PC-3 (cell line): ENCODE results near the gene ARMC3. TPM values are rescaled to one million over a fixed set of nuclear protein-coding genes. Genes with fewer than 3 reads are reported as not detected.

Source experiments
- ATAC-seq: fragments of 200-7000 bp; cut with Tn5 transposase; 2 replicates; pipeline ENCODE4 v1.9.1; 2020; ENCODE audit warnings: mild to moderate bottlenecking, moderate library complexity
- BruUV-seq: library from RNA; stranded (reverse); fragments of 400-500 nt; replicated peaks from 2 replicates; lab custom pipeline; 2021; lab: Mats Ljungman, UMichigan
- CTCF ChIA-PET: fragments of 300-600 bp; sonication (Branson Sonifier 250); formaldehyde crosslinking; loops from one replicate; lab custom pipeline; 2022; ENCODE audit warnings: antibody characterized with exemption; lab: Charles Lee
- POLR2A ChIA-PET: fragments of 300-600 bp; sonication (Branson Sonifier 250); formaldehyde crosslinking; loops from one replicate; lab custom pipeline; 2022; ENCODE audit warnings: antibody characterized with exemption; ENCODE audit not compliant: unreplicated experiment; lab: Charles Lee
- DNase-seq: peaks from one replicate; pipeline ENCODE4 v3.0.0-alpha.2; 2015
- H2AFZ ChIP-seq: fragments of 300-600 bp; sonication (generic); 2 replicates; pipeline ENCODE4 v1.6.0; 2016; ENCODE audit warnings: antibody characterized with exemption, low read length
- H3F3A ChIP-seq: fragments of 300-600 bp; sonication (generic); one replicate; pipeline ENCODE4 v1.6.0; 2017; ENCODE audit warnings: antibody characterized with exemption, low read length, control low read depth, mild to moderate bottlenecking; ENCODE audit not compliant: unreplicated experiment
- H3K27ac ChIP-seq: fragments of 300-600 bp; sonication (generic); 2 replicates; pipeline ENCODE4 v1.5.1; 2016; ENCODE audit warnings: mild to moderate bottlenecking, low read length
- H3K27me3 ChIP-seq: fragments of 300-600 bp; sonication (generic); 2 replicates; pipeline ENCODE4 v1.6.1; 2016; ENCODE audit warnings: low read length, mixed read lengths
- H3K36me3 ChIP-seq: fragments of 300-600 bp; sonication (generic); 2 replicates; pipeline ENCODE4 v1.6.1; 2016; ENCODE audit warnings: low read depth, mixed run types, low read length, mixed read lengths
- H3K4me1 ChIP-seq: fragments of 300-600 bp; sonication (generic); 2 replicates; pipeline ENCODE4 v1.5.1; 2016; ENCODE audit warnings: low read length; ENCODE audit not compliant: insufficient read depth
- H3K4me2 ChIP-seq: fragments of 300-600 bp; sonication (generic); 2 replicates; pipeline ENCODE4 v1.6.0; 2016; ENCODE audit warnings: low read length
- H3K4me3 ChIP-seq: fragments of 300-600 bp; sonication (generic); 2 replicates; pipeline ENCODE4 v1.5.1; 2016; ENCODE audit warnings: mild to moderate bottlenecking, low read length, mixed read lengths
- H3K79me2 ChIP-seq: fragments of 300-600 bp; sonication (generic); 2 replicates; pipeline ENCODE4 v1.6.1; 2017; ENCODE audit warnings: low read length, mixed read lengths
- H3K9ac ChIP-seq: fragments of 300-600 bp; sonication (generic); 2 replicates; pipeline ENCODE4 v1.6.0; 2016; ENCODE audit warnings: mild to moderate bottlenecking, low read length
- H3K9me2 ChIP-seq: fragments of 300-600 bp; sonication (generic); replicated peaks from 2 replicates; pipeline ENCODE4 v1.6.1; 2016; ENCODE audit warnings: mixed run types, low read length, mixed read lengths
- H3K9me3 ChIP-seq: fragments of 300-600 bp; sonication (generic); 2 replicates; pipeline ENCODE4 v1.6.1; 2016; ENCODE audit warnings: low read length, mixed read lengths
- H4K20me1 ChIP-seq: fragments of 300-600 bp; sonication (generic); 2 replicates; pipeline ENCODE4 v1.6.1; 2016; ENCODE audit warnings: low read length, mixed read lengths
- EZH2 ChIP-seq: fragments of 300-600 bp; sonication (generic); IDR thresholded peaks from one replicate; pipeline ENCODE4 v1.6.1; 2017; ENCODE audit warnings: antibody characterized with exemption, mild to moderate bottlenecking, low read length; ENCODE audit not compliant: unreplicated experiment
- EZH2phosphoT487 ChIP-seq: fragments of 300-600 bp; sonication (generic); IDR thresholded peaks from 2 replicates; pipeline ENCODE4 v1.6.1; 2018; ENCODE audit warnings: mild to moderate bottlenecking, antibody characterized with exemption, low read length, borderline replicate concordance
- intact Hi-C: fragments of 100-400 bp; cut with micrococcal nuclease; formaldehyde crosslinking; loops from 2 replicates; pipeline ENCODE4 v1.9.0; 2023
- total RNA-seq: library from RNA; depleted of rRNA; stranded (reverse); fragments of >200 nt; gene quantifications from 2 replicates; pipeline ENCODE4 v1.2.3, GENCODE V29; 2014
- TF ChIP-seq, protein P1 (sequence below): fragments of 300-600 bp; sonication (generic); conservative IDR thresholded peaks from 2 replicates; pipeline ENCODE4 v1.5.1; 2017; ENCODE audit warnings: antibody characterized with exemption, low read depth, mild to moderate bottlenecking, low read length

The ARMC3 gene
- total RNA-seq, 1 experiment from 2014 or later = 0.18 TPM

DNA sequence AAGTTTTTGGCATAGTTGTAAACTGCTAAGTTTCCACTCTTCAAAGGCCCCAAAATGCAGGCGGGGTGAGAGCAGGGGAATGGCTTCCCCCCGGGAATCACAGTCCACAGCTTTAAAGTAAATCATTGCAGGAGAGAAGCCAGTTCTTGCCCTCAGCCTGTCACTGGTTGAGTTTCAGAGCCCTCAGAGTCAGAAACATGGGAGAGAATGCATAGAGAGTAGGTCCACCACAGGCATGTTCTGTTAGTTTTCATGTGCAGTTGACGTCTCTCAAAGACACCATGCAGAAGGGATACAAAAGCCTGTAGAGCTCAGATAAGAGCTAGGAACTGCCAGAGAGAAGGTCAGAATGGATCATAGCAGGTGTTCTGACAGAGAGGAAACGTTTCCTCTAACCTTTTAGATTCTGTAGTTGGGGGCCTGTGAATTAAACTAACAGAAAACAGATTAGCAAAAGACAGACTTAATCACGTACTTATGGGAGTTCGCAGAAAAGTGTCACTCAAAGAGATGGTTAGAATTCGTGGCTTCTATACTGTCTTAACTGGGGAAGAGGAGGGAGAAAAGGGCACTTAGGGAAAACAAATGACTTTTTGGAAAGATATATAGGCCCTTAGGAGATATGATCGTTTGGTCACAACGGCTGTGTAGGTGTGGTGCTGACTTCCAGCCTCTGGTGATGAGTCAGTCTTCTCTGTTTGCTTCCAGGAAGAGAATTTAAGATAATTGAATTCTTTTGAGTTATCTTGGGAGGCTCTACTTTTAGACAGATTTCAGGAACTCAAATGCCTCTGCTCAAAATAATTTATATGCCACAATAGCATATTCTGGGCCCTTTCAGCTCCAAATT, 119.6 kb downstream of the ARMC3 start:
- Histone ChIP-seq H4K20me1 (no peaks in the 10 kb centered on the region), H3K4me1 (peaks cover 24% of the 10 kb centered on the region), H3F3A (no peaks in the 10 kb centered on the region), H3K9me3 (no peaks in the 10 kb centered on the region), H3K27me3 (no peaks in the 10 kb centered on the region), H3K36me3 (no peaks in the 10 kb centered on the region), H3K79me2 (no peaks in the 10 kb centered on the region), H3K27ac (no peak overlapping the region), H2AFZ (0 out of 2 replicates have a peak overlapping the region, but pooled peaks have one; percentile 48), H3K4me2 (peak overlapping the region; percentile 53; the same call in 1 of the 2 replicates), H3K4me3 (no peak overlapping the region), H3K9me2 (no peaks in the 10 kb centered on the region), H3K9ac (no peak overlapping the region)
- ATAC-seq (peak; percentile 91), DNase-seq (peak; percentile 63)
- TF ChIP-seq EZH2phosphoT487 (no peak), EZH2 (no peak)
- ChIA-PET CTCF (no interaction called here), POLR2A (no interaction called here)
- BruUV-seq = no TSS peak
- intact Hi-C loops = loop anchor here (5.0 kb wide), 1 partner anchor 40 kb away; no protein-coding TSS in a partner anchor

DNA sequence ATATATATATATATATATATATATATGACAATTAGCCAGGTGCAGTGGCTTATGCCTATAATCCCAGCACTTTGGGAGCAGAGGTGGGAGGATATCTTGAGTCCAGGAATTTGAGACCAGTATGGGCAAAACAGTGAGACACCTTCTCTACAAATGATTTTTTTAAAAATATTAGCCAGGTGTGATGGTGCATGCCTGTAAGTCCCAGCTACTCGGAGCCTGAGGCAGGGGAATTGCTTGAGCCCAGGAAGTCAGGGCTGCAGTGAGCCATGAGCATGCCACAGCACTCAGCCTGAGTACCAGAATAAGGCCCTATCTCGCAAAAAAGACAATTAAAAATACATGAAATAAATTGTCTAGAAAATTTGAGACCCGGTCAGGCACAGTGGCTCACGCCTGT, 120.3 kb downstream of the ARMC3 start:
- ChIA-PET POLR2A (no interaction called here), CTCF (no interaction called here)
- H3K4me3 ChIP-seq = no peak overlapping the region

DNA sequence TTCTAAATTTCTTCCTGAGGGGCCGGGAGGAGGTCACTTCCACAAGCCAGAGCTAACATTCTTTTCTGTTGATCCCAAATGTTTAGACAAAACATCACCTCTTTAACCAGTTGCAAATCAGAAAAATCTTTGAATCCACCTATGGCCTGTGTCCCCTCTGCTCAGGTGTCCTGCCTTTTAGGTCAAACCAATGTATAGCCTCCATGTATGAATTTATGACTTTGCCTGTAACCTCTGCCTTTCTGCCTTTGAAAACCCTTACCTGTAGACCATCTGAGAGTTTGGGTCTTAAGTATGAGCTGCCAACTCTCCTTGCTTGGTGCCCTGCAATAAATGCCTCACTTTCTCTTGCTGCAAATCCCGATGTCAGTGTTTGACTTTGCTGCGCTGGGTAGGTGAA, 123.4 kb downstream of the ARMC3 start:
- H3K9me2 ChIP-seq = no peaks in the 10 kb centered on the region
- TF ChIP-seq, protein P1, sequence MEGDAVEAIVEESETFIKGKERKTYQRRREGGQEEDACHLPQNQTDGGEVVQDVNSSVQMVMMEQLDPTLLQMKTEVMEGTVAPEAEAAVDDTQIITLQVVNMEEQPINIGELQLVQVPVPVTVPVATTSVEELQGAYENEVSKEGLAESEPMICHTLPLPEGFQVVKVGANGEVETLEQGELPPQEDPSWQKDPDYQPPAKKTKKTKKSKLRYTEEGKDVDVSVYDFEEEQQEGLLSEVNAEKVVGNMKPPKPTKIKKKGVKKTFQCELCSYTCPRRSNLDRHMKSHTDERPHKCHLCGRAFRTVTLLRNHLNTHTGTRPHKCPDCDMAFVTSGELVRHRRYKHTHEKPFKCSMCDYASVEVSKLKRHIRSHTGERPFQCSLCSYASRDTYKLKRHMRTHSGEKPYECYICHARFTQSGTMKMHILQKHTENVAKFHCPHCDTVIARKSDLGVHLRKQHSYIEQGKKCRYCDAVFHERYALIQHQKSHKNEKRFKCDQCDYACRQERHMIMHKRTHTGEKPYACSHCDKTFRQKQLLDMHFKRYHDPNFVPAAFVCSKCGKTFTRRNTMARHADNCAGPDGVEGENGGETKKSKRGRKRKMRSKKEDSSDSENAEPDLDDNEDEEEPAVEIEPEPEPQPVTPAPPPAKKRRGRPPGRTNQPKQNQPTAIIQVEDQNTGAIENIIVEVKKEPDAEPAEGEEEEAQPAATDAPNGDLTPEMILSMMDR = no peak
- TF ChIP-seq EZH2 (no peak), EZH2phosphoT487 (no peak)
- no peak for ATAC-seq
- intact Hi-C loops = no loop called here
- H3K9ac ChIP-seq = no peak overlapping the region
- no peak overlapping the region for H2AFZ ChIP-seq
- H3K36me3 ChIP-seq = no peaks in the 10 kb centered on the region
- H4K20me1 ChIP-seq = no peaks in the 10 kb centered on the region
- H3K27ac ChIP-seq = no peak overlapping the region
- no peak overlapping the region for H3K4me2 ChIP-seq
- H3K79me2 ChIP-seq = no peaks in the 10 kb centered on the region
- no TSS peak for BruUV-seq
- H3K27me3 ChIP-seq = no peaks in the 10 kb centered on the region
- ChIA-PET POLR2A (no interaction called here), CTCF (no interaction called here)
- H3K4me3 ChIP-seq = no peak overlapping the region
- H3F3A ChIP-seq = no peaks in the 10 kb centered on the region
- no peaks in the 10 kb centered on the region for H3K9me3 ChIP-seq
- DNase-seq = no peak
- peaks cover 36% of the 10 kb centered on the region for H3K4me1 ChIP-seq

More for the DNA sequence above, 120.3 kb downstream of the ARMC3 start:
- H3K9me3 ChIP-seq = no peaks in the 10 kb centered on the region
- H3K9me2 ChIP-seq = no peaks in the 10 kb centered on the region
- H2AFZ ChIP-seq = no peak overlapping the region
- no peak overlapping the region for H3K4me2 ChIP-seq
- intact Hi-C loops = loop anchor here (5.0 kb wide), 1 partner anchor 41 kb away; no protein-coding TSS in a partner anchor
- H3K27me3 ChIP-seq = no peaks in the 10 kb centered on the region
- no TSS peak for BruUV-seq
- no peak overlapping the region for H3K27ac ChIP-seq
- no peak overlapping the region for H3K9ac ChIP-seq
- no peaks in the 10 kb centered on the region for H3K36me3 ChIP-seq
- no peak for ATAC-seq
- H3F3A ChIP-seq = no peaks in the 10 kb centered on the region
- DNase-seq = no peak
- H3K4me1 ChIP-seq = peaks cover 31% of the 10 kb centered on the region
- H3K79me2 ChIP-seq = no peaks in the 10 kb centered on the region
- TF ChIP-seq EZH2phosphoT487 (no peak), EZH2 (no peak)
- TF ChIP-seq, protein P1 = no peak
- no peaks in the 10 kb centered on the region for H4K20me1 ChIP-seq
